ENCODE data around the gene SMC6.

SMC6 gene

DNA sequence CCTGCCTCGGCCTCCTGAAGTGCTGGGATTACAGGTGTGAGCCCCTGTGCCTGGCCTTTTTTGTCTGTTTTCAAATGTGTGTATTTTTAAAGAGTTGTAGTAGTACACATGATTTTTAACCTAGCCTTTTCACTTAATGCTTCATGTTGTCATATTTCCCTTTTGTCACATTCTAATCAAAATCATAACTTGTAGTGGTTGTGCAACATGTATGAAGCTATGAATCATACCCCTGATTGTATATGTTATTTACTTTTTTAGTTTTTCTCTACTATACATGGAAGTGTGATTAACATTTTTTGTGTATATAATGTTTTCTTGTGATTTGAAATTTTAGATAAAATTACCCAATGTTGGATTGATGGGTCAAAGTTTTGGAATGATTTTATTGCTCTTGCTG is 8.8 kb upstream of the SMC6 start:
- Histone ChIP-seq H3K27me3 (ENCODE audit: insufficient read depth, low read length) (no peaks in the 10 kb centered on the region), H3K27ac (ENCODE audit: low read depth, low read length) (no peak overlapping the region), H3K9ac (ENCODE audit: low read depth, low read length) (no peak overlapping the region), H3K4me1 (ENCODE audit: insufficient read depth, low read length) (no peaks in the 10 kb centered on the region), H3K9me3 (ENCODE audit: insufficient read depth, low read depth, low read length) (no peaks in the 10 kb centered on the region), H3K4me3 (ENCODE audit: low read length) (no peak overlapping the region), H3K36me3 (ENCODE audit: insufficient read depth, low read length) (peaks cover 69% of the 10 kb centered on the region)
- 95% methylated on average over 1 of the region's 1 CpG for WGBS

DNA sequence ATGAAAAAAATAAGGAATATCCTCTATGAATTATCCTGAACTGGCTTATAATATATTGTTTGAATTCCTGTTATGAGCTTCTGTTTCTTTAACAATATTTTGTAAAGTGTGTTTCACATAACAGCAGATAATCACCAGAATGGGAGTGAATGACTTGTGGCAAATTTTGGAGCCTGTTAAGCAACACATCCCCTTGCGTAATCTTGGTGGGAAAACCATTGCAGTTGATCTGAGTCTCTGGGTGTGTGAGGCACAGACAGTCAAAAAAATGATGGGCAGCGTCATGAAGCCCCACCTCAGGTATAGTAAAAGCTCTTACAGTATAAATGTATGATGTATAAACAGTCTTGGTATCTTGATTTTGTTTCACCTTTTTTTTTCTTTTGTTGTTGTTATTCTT is 6.2 kb upstream of the SMC6 start:
- no peaks in the 10 kb centered on the region for H3K9me3 ChIP-seq (ENCODE audit: insufficient read depth, low read depth, low read length)
- peaks cover 12% of the 10 kb centered on the region for H3K4me1 ChIP-seq (ENCODE audit: insufficient read depth, low read length)
- peaks cover 45% of the 10 kb centered on the region for H3K36me3 ChIP-seq (ENCODE audit: insufficient read depth, low read length)
- H3K27ac ChIP-seq (ENCODE audit: low read depth, low read length): no peak overlapping the region
- H3K27me3 ChIP-seq (ENCODE audit: insufficient read depth, low read length): no peaks in the 10 kb centered on the region
- H3K9ac ChIP-seq (ENCODE audit: low read depth, low read length): no peak overlapping the region
- over 99% methylated on average over 2 of the region's 2 CpGs for WGBS
- no peak overlapping the region for H3K4me3 ChIP-seq (ENCODE audit: low read length)

DNA sequence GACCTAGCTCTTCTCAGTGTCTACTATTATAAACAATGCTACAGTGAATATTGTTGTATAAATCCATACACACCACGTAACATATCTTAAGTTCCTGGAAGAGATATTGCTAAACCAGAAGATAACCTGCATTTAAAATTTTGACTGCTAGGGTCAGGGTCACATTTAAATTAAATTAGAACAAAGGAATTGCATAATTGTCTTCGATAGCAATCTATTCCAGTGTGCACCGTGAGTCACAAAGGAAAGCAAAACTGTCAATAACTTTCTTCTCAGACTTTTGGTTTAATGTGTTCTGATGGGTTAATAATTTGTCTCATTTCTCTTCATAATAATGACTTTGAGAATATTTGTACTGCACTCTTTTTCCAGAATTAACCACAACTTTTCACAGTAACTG is 4.5 kb upstream of the SMC6 start:
- H3K9ac ChIP-seq (ENCODE audit: low read depth, low read length): no peak overlapping the region
- 92% methylated on average over 3 of the region's 3 CpGs for WGBS
- no peak overlapping the region for H3K27ac ChIP-seq (ENCODE audit: low read depth, low read length)
- H3K27me3 ChIP-seq (ENCODE audit: insufficient read depth, low read length): no peaks in the 10 kb centered on the region
- no peaks in the 10 kb centered on the region for H3K9me3 ChIP-seq (ENCODE audit: insufficient read depth, low read depth, low read length)
- no peak overlapping the region for H3K4me3 ChIP-seq (ENCODE audit: low read length)
- peaks cover 13% of the 10 kb centered on the region for H3K4me1 ChIP-seq (ENCODE audit: insufficient read depth, low read length)
- H3K36me3 ChIP-seq (ENCODE audit: insufficient read depth, low read length): peaks cover 28% of the 10 kb centered on the region

DNA sequence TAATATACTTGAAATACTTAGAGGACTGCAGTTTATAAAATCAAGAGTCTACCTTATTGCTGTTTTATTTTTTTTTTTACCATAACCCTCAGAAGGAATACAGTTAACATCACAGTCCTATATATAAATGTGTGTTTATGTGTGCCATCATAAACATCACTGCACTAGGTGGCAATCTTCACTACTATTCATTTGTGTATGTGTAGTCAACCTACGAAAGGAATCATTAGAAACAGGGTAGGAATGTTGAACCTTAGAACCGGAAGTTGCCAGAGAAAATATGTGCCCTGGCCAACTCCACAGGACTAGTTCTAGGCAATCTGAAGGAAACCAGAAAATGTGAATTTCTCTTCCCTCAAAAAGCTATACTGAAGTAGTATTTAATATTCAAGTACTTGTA is 3.7 kb upstream of the SMC6 start:
- Histone ChIP-seq H3K27me3 (ENCODE audit: insufficient read depth, low read length) (no peaks in the 10 kb centered on the region), H3K4me1 (ENCODE audit: insufficient read depth, low read length) (peaks cover 17% of the 10 kb centered on the region), H3K36me3 (ENCODE audit: insufficient read depth, low read length) (peaks cover 21% of the 10 kb centered on the region), H3K9ac (ENCODE audit: low read depth, low read length) (no peak overlapping the region), H3K4me3 (ENCODE audit: low read length) (no peak overlapping the region), H3K27ac (ENCODE audit: low read depth, low read length) (no peak overlapping the region), H3K9me3 (ENCODE audit: insufficient read depth, low read depth, low read length) (no peaks in the 10 kb centered on the region)
- 96% methylated on average over 2 of the region's 2 CpGs for WGBS

DNA sequence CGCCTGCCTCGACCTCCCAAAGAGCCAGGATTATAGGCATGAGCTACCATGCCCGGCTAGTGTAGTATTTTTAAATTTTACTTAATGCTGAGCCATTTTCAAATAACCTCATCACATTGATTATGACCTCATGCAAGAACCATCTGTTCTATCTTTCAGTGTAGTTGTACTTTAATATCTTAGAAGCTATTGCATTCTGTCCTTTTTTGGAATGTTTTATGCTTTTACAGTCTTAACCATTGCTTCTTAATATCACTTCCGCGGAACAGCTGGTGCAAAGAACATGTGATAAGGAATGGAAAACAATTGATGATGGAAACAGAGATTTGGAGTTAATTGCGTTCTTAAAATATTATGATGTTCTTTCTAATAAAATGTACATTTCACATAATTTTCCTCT is 3.1 kb upstream of the SMC6 start:
- Histone ChIP-seq H3K9me3 (ENCODE audit: insufficient read depth, low read depth, low read length) (no peaks in the 10 kb centered on the region), H3K4me3 (ENCODE audit: low read length) (no peak overlapping the region), H3K27me3 (ENCODE audit: insufficient read depth, low read length) (no peaks in the 10 kb centered on the region), H3K27ac (ENCODE audit: low read depth, low read length) (no peak overlapping the region), H3K36me3 (ENCODE audit: insufficient read depth, low read length) (peaks cover 18% of the 10 kb centered on the region), H3K4me1 (ENCODE audit: insufficient read depth, low read length) (peaks cover 23% of the 10 kb centered on the region), H3K9ac (ENCODE audit: low read depth, low read length) (no peak overlapping the region)
- WGBS: 94% methylated on average over 5 of the region's 6 CpGs

DNA sequence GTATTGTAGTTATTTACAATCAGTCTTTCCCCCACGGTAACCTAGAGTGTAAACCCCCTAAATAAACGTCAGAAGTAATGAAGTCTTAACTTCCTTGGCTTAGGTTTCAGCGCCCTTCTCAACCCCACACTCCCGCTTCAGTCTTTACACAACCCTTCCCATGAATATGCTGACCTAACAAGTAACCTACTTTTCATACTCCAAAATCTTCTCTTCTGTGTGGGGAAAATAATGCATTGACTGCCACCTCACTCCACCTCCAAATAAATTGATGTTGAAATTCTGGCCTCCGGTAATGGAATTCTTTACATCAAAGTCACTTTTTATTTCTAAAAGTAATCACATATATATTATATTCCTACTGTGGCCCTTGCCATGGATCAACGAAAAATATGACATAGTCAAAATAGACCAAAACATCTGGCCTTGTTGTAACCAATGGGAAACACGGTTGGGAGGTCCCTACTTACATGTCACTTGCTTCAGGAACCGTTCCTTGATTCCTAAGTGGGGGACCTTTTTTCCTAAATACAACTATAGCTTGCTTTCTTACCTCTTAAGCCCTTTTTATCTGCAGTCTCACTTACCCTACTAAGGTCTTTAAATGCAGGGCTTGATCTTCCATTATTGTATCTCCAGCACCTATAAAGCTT is 1.3 kb upstream of the SMC6 start:
- Histone ChIP-seq H3K4me3 (ENCODE audit: low read length) (peak overlapping the region; percentile 100), H3K27ac (ENCODE audit: low read depth, low read length) (peak overlapping the region; percentile 99), H3K4me1 (ENCODE audit: insufficient read depth, low read length) (peaks cover 32% of the 10 kb centered on the region), H3K36me3 (ENCODE audit: insufficient read depth, low read length) (peaks cover 4% of the 10 kb centered on the region), H3K27me3 (ENCODE audit: insufficient read depth, low read length) (no peaks in the 10 kb centered on the region), H3K9ac (ENCODE audit: low read depth, low read length) (peak overlapping the region; percentile 97), H3K9me3 (ENCODE audit: insufficient read depth, low read depth, low read length) (no peaks in the 10 kb centered on the region)
- 5% methylated on average over 8 of the region's 8 CpGs for WGBS

DNA sequence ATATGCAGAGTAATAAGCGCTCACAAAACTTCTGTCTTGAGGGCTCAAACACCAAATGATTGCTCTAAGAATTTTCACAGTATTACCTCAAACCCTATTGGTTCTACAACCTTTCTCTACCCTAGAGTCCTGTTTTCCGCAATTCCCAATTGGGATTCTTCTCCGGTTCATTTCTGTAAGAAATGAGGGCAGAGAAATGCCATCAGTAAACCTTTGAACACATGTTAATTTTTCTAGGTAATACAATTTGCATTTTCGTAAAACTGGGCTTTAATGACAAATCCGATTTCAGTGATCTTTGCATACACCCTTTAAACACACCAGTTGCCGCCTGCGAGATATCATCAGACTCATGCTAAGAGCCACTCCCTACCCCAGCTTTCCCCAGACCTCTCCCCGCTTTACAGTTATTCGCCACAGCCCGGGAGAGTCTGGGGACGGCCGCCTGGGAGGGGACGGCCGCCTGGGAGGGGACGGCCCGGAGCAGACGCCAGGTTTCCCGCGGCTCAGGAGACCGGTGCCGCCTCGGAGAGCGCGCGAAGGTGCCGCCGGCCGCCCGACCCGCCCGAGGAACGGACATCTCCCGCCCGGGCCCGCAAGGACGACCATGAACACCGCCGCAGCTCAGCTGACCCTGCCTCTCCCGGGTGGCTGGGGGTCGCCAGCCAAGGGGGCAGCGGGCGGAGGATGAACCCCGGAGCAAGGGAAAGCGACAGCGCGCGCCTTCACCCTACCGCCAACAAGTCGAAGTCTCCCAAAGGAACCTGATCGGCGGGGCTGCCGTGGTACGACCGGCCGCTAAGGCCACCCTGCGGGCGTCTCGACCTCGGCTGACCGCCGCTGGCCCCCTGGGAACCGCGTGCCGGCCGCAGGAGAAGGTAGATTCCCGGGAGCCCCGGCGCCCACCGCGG is 463 bp downstream of the SMC6 start:
- Histone ChIP-seq H3K27me3 (ENCODE audit: insufficient read depth, low read length) (no peaks in the 10 kb centered on the region), H3K36me3 (ENCODE audit: insufficient read depth, low read length) (no peaks in the 10 kb centered on the region), H3K9ac (ENCODE audit: low read depth, low read length) (peak overlapping the region; percentile 97), H3K27ac (ENCODE audit: low read depth, low read length) (peak overlapping the region; percentile 99), H3K9me3 (ENCODE audit: insufficient read depth, low read depth, low read length) (no peaks in the 10 kb centered on the region), H3K4me1 (ENCODE audit: insufficient read depth, low read length) (peaks cover 42% of the 10 kb centered on the region), H3K4me3 (ENCODE audit: low read length) (peak overlapping the region; percentile 100)
- under 1% methylated on average over 70 of the region's 70 CpGs for WGBS

DNA sequence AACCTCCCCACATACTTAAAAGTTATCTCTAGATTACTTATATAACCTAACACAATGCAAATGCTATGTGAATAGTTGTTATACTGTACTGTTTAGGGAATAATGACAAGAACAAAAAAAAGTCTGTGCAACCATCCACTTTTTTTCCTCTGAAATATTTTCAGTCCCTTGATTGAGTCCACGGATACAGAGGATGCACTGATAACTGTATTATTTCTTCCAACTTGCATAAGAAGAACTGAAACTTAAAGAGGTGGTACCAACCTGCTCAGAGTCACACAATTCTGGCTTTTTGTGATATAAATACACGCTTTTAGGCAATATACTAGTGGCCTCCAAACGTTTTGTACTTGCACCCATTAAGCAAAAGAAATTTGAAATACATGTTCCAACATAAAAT is 1.4 kb downstream of the SMC6 start:
- WGBS: 64% methylated on average over 3 of the region's 3 CpGs
- Histone ChIP-seq H3K9me3 (ENCODE audit: insufficient read depth, low read depth, low read length) (no peaks in the 10 kb centered on the region), H3K4me3 (ENCODE audit: low read length) (peak overlapping the region; percentile 100), H3K27ac (ENCODE audit: low read depth, low read length) (no peak overlapping the region), H3K27me3 (ENCODE audit: insufficient read depth, low read length) (no peaks in the 10 kb centered on the region), H3K4me1 (ENCODE audit: insufficient read depth, low read length) (peaks cover 49% of the 10 kb centered on the region), H3K36me3 (ENCODE audit: insufficient read depth, low read length) (no peaks in the 10 kb centered on the region), H3K9ac (ENCODE audit: low read depth, low read length) (no peak overlapping the region; the same call in 1 of the 2 replicates)

DNA sequence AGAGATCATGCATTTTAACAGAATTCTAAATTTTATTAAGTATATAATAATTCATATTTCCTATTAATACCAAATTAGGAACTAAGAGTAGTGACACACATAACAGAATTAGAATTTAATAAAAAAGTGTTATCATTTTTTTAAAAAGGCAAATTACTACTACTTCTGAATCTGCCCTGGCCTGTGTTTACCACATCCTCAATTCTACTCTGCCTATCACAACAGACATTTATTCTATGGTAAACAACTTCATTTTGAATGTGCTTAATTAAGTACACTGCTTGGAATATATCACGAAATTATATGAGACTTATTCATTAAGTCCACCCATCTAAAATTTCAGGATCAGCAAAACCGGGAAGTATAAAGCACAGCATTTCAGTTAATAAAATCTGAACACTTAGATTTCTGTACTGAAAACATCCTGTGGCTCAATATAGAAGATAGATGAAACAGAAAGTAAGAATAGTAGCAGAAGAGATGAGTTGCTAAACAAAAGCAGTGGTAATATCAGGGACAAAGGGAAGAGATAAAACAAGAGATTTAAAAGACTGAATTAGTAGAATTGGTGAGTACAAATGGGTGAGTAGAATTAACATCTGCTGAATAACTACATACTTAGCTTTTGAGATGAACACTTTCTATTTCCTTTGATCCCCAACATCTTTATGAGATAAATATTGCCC is 3.7 kb downstream of the SMC6 start:
- H3K4me3 ChIP-seq (ENCODE audit: low read length): no peak overlapping the region
- H3K9me3 ChIP-seq (ENCODE audit: insufficient read depth, low read depth, low read length): no peaks in the 10 kb centered on the region
- 92% methylated on average over 2 of the region's 2 CpGs for WGBS
- H3K36me3 ChIP-seq (ENCODE audit: insufficient read depth, low read length): peaks cover 12% of the 10 kb centered on the region
- H3K27me3 ChIP-seq (ENCODE audit: insufficient read depth, low read length): no peaks in the 10 kb centered on the region
- peaks cover 40% of the 10 kb centered on the region for H3K4me1 ChIP-seq (ENCODE audit: insufficient read depth, low read length)
- no peak overlapping the region for H3K9ac ChIP-seq (ENCODE audit: low read depth, low read length)
- H3K27ac ChIP-seq (ENCODE audit: low read depth, low read length): no peak overlapping the region

DNA sequence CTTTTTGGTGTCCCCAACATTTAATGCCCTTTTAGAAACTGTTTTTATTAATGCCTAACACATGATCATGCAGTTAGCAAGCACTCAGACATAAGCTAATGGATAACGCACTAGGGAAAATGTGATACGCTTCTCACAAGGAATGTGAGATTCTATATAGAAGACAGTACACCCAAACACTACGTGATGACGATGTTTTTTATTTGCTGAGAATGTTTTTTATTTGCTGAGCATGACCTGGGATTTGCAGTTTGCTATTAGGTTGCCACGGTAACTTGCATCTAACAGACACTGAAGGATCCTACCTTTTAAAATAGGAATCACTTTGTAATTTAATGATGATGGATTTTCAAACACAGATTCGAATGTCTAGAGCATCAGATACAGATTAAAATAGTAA is 4.9 kb downstream of the SMC6 start:
- H3K36me3 ChIP-seq (ENCODE audit: insufficient read depth, low read length): peaks cover 23% of the 10 kb centered on the region
- H3K27me3 ChIP-seq (ENCODE audit: insufficient read depth, low read length): no peaks in the 10 kb centered on the region
- WGBS: 96% methylated on average over 6 of the region's 6 CpGs
- H3K4me3 ChIP-seq (ENCODE audit: low read length): 0 out of 2 replicates have a peak overlapping the region, but pooled peaks have one; percentile 29
- H3K27ac ChIP-seq (ENCODE audit: low read depth, low read length): peak overlapping the region; percentile 89
- peaks cover 38% of the 10 kb centered on the region for H3K4me1 ChIP-seq (ENCODE audit: insufficient read depth, low read length)
- no peak overlapping the region for H3K9ac ChIP-seq (ENCODE audit: low read depth, low read length)
- H3K9me3 ChIP-seq (ENCODE audit: insufficient read depth, low read depth, low read length): no peaks in the 10 kb centered on the region

Data from HUES64 (cell line).